ENCODE data around the gene MGAT4D. TPM values are rescaled to one million over a fixed set of nuclear protein-coding genes. Genes with fewer than 3 reads are reported as not detected.

Gene MGAT4D
- total RNA-seq, 1 experiment from 2014 or later, result not detected

DNA sequence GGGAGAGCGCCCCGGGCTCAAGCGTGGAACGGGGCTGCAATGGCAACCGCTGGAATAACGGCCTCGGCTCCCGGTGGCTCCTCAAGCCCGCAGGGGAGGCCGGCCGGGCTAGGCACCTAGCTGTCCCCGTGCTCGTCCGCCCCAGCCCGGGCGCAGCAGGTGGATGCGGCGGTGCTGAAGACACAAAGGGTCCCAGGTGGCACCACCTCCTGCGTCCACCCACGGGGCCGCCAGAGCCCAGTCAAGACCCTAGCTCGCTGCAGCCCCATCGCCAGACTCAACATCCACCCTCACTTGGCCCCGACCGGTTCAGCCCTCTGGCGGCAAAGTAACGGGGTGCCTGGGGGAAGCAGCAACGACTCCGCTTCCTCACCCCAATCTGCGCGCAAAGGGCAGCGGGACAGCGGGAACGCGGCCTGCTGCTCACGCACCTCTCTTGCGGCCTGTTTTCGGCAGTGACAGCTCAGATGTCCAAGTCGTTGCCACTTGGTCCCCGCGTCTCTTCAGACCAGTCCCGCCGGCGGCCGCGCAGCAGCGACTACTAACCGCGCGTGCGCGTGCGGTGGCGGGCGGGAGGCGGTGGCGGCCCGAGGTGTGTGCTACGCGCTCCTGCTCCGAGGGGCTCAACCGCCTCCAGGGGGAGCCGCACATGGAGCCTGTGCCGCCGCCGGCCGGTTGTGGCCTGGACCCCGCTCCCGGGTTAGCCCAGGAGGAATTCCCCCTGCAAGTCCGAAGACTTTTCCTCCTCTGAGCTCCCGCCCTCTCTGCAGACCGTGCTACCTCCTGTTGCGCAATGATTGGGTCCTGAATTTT is 70.8 kb downstream of the MGAT4D start, which contains the start of gene CLGN:
TSS of gene CLGN (minus strand) at position 543 of the 813 bp plus-strand sequence. CDS start 14,570 bp downstream, outside the sequence.
- Histone ChIP-seq H3K36me3 (ENCODE audit: control insufficient read depth, insufficient read depth, low read length) (no peaks in the 10 kb centered on the region), H3K9me3 (ENCODE audit: control insufficient read depth, insufficient read depth, low read depth, low read length) (no peaks in the 10 kb centered on the region), H3K27me3 (ENCODE audit: control insufficient read depth, insufficient read depth, low read length) (no peaks in the 10 kb centered on the region), H3K27ac (ENCODE audit: low read length) (peak within 1 kb of the TSS; percentile 67), H3K4me1 (ENCODE audit: control insufficient read depth, insufficient read depth, low read length) (peaks cover 9% of the 10 kb centered on the region), H3K4me3 (ENCODE audit: low read depth in 2 of 2, low read length in 2 of 2) (peak within 1 kb of the TSS; percentile 71 to 81)
- POLR2A ChIA-PET, result interaction anchor here (0.7 kb wide), 1 partner anchor 62 kb away, joined by 3 read pairs; no protein-coding TSS in a partner anchor
- DNase-seq (ENCODE audit: low read depth, low spot score) (peak; percentile 28), ATAC-seq (peak; percentile 98)
- no TSS peak for BruUV-seq (replicated peaks)
- intact Hi-C loops (cut with micrococcal nuclease; ENCODE audit: unreplicated experiment), result no loop called here
- CTCF ChIA-PET, result interaction anchor here (0.6 to 1.1 kb wide), 3 partner anchors 18 to 67 kb away, joined by 4 to 5 read pairs (median 5); no protein-coding TSS in a partner anchor
- TF ChIP-seq, protein P1, sequence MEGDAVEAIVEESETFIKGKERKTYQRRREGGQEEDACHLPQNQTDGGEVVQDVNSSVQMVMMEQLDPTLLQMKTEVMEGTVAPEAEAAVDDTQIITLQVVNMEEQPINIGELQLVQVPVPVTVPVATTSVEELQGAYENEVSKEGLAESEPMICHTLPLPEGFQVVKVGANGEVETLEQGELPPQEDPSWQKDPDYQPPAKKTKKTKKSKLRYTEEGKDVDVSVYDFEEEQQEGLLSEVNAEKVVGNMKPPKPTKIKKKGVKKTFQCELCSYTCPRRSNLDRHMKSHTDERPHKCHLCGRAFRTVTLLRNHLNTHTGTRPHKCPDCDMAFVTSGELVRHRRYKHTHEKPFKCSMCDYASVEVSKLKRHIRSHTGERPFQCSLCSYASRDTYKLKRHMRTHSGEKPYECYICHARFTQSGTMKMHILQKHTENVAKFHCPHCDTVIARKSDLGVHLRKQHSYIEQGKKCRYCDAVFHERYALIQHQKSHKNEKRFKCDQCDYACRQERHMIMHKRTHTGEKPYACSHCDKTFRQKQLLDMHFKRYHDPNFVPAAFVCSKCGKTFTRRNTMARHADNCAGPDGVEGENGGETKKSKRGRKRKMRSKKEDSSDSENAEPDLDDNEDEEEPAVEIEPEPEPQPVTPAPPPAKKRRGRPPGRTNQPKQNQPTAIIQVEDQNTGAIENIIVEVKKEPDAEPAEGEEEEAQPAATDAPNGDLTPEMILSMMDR (IDR thresholded peaks at IDR 0.05), result peak; percentile 76
- TF ChIP-seq POLR2AphosphoS5 (IDR thresholded peaks at IDR 0.05; ENCODE audit: low read depth, low read length) (no peak), SIN3A (IDR thresholded peaks at IDR 0.05; ENCODE audit: borderline replicate concordance, insufficient read depth, low read depth, low read length) (peak; percentile 65; the same call in 1 of the 2 replicates), TCF7L2 (IDR thresholded peaks at IDR 0.05; ENCODE audit: low read depth, low read length) (no peak; the same call in 1 of the 2 replicates)
- TF ChIP-seq, protein P2, sequence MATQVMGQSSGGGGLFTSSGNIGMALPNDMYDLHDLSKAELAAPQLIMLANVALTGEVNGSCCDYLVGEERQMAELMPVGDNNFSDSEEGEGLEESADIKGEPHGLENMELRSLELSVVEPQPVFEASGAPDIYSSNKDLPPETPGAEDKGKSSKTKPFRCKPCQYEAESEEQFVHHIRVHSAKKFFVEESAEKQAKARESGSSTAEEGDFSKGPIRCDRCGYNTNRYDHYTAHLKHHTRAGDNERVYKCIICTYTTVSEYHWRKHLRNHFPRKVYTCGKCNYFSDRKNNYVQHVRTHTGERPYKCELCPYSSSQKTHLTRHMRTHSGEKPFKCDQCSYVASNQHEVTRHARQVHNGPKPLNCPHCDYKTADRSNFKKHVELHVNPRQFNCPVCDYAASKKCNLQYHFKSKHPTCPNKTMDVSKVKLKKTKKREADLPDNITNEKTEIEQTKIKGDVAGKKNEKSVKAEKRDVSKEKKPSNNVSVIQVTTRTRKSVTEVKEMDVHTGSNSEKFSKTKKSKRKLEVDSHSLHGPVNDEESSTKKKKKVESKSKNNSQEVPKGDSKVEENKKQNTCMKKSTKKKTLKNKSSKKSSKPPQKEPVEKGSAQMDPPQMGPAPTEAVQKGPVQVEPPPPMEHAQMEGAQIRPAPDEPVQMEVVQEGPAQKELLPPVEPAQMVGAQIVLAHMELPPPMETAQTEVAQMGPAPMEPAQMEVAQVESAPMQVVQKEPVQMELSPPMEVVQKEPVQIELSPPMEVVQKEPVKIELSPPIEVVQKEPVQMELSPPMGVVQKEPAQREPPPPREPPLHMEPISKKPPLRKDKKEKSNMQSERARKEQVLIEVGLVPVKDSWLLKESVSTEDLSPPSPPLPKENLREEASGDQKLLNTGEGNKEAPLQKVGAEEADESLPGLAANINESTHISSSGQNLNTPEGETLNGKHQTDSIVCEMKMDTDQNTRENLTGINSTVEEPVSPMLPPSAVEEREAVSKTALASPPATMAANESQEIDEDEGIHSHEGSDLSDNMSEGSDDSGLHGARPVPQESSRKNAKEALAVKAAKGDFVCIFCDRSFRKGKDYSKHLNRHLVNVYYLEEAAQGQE (IDR thresholded peaks at IDR 0.05; ENCODE audit: insufficient read depth in 1 of 2, low read depth in 2 of 2, low read length in 1 of 2), result no peak
- in situ Hi-C loops (cut with HindIII; ENCODE audit: low pct_unique_long_range_greater_than_20kb, low sequenced_read_pairs), result no loop called here

DNA sequence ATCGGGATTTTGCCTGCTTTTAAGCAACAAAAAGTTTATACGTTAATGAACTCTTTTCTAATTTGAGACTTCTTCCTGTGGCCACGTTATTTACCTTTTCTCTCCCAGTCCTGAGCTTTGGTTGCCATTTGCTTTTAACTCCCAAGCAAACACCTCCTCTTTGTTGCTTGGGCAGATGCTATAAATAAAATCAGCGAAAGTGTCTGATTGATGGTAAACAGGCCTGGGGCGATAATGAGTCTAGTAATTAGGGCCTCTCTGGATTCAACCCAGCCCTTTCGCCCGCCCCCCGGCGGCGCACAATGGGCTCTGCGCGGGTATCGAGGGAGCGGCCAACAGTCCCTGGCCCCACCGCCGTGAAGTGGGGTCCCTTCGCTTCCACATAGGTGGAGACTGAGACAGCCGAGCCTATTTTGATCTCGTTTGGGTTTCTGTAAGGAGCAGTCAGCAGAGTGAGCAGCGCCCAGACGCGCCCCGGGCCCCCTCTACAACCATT is 71.4 kb downstream of the MGAT4D start:
- peak overlapping the region; percentile 71 to 81 for H3K4me3 ChIP-seq (ENCODE audit: low read depth in 2 of 2, low read length in 2 of 2)
- no TSS peak for BruUV-seq (replicated peaks)
- ATAC-seq, result peak; percentile 56
- no peak for DNase-seq (ENCODE audit: low read depth, low spot score)
- ChIA-PET POLR2A (interaction anchor here (0.7 kb wide), 1 partner anchor 62 kb away, joined by 3 read pairs; no protein-coding TSS in a partner anchor), CTCF (interaction anchor here (1.1 kb wide), 2 partner anchors 17 to 67 kb away, joined by 4 to 5 read pairs; no protein-coding TSS in a partner anchor)
- H3K9me3 ChIP-seq (ENCODE audit: control insufficient read depth, insufficient read depth, low read depth, low read length), result no peaks in the 10 kb centered on the region
- intact Hi-C loops (cut with micrococcal nuclease; ENCODE audit: unreplicated experiment), result no loop called here
- TF ChIP-seq TCF7L2 (IDR thresholded peaks at IDR 0.05; ENCODE audit: low read depth, low read length), result no peak
- TF ChIP-seq, protein P1 (IDR thresholded peaks at IDR 0.05), result no peak
- no peak for TF ChIP-seq POLR2AphosphoS5 (IDR thresholded peaks at IDR 0.05; ENCODE audit: low read depth, low read length)
- TF ChIP-seq, protein P2 (IDR thresholded peaks at IDR 0.05; ENCODE audit: insufficient read depth in 1 of 2, low read depth in 2 of 2, low read length in 1 of 2), result no peak
- no peak for TF ChIP-seq SIN3A (IDR thresholded peaks at IDR 0.05; ENCODE audit: borderline replicate concordance, insufficient read depth, low read depth, low read length)
- peaks cover 9% of the 10 kb centered on the region for H3K4me1 ChIP-seq (ENCODE audit: control insufficient read depth, insufficient read depth, low read length)
- in situ Hi-C loops (cut with HindIII; ENCODE audit: low pct_unique_long_range_greater_than_20kb, low sequenced_read_pairs), result no loop called here
- H3K36me3 ChIP-seq (ENCODE audit: control insufficient read depth, insufficient read depth, low read length), result no peaks in the 10 kb centered on the region
- no peaks in the 10 kb centered on the region for H3K27me3 ChIP-seq (ENCODE audit: control insufficient read depth, insufficient read depth, low read length)
- H3K27ac ChIP-seq (ENCODE audit: low read length), result peak overlapping the region; percentile 54; the same call in 1 of the 2 replicates

Data from Panc1 (cell line).